KOPT-K1 (cell line): Measurements from ENCODE around the gene HOXD12.

Experiments
- H3K27ac ChIP-seq: fragments of 200-600 bp; sonication (generic); 2 replicates; pipeline ENCODE4 v1.5.1; 2016; ENCODE audit warnings: antibody characterized with exemption, mild to moderate bottlenecking, low read depth, low read length; ENCODE audit not compliant: poor library complexity, severe bottlenecking
- H3K36me3 ChIP-seq: fragments of 200-600 bp; sonication (generic); 2 replicates; pipeline ENCODE4 v1.5.1; 2017; ENCODE audit warnings: antibody characterized with exemption, mild to moderate bottlenecking, low read length, moderate library complexity; ENCODE audit not compliant: insufficient read depth
- H3K9me3 ChIP-seq: fragments of 200-600 bp; sonication (generic); 2 replicates; pipeline ENCODE4 v1.5.1; 2017; ENCODE audit warnings: antibody characterized with exemption, low read length, mild to moderate bottlenecking; ENCODE audit not compliant: insufficient read depth, poor library complexity, severe bottlenecking

The HOXD12 gene

DNA sequence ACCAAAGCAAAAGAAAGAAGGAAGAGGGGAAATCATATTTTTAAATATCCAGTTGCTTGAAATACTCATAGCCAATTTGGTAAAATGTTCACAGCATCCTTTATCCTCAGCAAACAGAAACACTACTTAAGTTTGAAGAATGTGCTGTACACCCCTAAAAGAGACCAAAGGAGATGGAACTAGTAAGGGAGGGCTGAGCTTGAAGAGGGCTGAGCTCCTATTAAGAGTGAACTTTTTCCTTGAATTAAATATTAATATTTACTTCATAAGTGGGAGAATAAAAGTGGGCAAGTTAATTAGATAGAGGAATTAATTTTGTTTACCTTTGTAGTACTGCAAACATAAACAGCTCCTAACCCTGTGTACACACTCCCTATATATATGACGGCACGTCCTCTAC, 22.8 kb upstream of the HOXD12 start:
- H3K36me3 ChIP-seq = no peaks in the 10 kb centered on the region
- H3K9me3 ChIP-seq = peaks cover 21% of the 10 kb centered on the region
- no peak overlapping the region for H3K27ac ChIP-seq

DNA sequence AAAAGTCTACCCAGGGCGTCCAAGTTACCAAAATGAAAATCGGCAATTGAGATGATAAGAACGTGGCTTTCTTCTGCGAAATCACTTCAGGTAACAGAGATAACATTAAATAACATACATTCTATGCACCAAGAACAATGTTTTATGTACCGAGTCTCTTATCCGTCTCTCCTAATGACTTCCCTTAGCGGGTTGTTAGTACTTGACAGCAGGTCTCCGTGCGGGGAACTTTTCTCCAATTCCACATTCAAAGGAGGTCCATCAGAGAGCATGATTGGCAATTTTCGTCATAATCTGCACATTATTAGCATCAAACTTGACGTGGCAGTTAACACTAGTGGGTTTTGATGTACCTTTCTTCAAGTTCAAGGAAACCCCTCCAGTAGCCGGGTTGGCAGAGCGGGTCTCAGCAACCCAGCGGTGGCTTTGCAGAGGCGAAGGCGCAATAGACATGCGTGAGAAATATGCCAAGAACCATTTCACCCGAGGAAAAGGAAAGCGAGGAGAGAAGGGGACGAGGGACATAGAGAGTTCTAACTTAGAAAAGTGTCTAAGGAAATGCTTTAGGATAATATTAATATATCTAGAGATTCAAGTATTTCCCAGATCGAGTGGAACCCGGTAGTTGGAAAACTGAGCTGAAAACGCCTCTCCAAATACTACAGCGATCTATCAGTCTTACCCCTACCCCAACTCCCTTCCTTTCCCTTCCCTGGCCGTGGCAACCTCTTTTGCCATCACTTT, 20.9 kb upstream of the HOXD12 start:
- no peak overlapping the region for H3K27ac ChIP-seq
- H3K36me3 ChIP-seq = no peaks in the 10 kb centered on the region
- peaks cover 14% of the 10 kb centered on the region for H3K9me3 ChIP-seq

DNA sequence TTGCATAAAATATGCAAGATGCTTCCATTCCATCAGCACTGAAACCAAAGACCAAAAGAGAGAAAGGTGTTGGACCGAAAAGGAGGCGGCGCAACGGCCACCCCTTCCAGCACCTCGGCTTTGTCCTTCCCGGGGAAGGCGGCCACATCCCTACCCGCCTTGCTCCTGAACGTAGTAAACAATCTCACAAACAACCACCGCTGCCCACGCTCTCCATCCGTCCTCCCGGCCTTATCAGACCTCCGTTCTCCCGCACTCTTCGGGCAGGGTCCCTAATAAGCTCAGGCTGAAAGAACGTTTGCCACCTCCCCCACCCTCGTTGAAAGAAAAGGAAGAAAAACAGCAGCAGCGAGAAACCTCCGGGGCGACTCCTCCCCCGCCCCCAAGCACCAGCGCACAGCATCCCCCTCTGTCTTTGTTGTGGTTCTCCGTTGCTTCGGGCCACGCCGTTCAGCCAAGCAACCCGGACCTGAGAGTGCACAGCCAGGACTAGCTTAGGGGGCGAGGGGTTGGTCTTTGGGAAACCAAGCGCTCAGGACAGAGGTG, 20.2 kb upstream of the HOXD12 start:
- peaks cover 14% of the 10 kb centered on the region for H3K9me3 ChIP-seq
- no peak overlapping the region for H3K27ac ChIP-seq

DNA sequence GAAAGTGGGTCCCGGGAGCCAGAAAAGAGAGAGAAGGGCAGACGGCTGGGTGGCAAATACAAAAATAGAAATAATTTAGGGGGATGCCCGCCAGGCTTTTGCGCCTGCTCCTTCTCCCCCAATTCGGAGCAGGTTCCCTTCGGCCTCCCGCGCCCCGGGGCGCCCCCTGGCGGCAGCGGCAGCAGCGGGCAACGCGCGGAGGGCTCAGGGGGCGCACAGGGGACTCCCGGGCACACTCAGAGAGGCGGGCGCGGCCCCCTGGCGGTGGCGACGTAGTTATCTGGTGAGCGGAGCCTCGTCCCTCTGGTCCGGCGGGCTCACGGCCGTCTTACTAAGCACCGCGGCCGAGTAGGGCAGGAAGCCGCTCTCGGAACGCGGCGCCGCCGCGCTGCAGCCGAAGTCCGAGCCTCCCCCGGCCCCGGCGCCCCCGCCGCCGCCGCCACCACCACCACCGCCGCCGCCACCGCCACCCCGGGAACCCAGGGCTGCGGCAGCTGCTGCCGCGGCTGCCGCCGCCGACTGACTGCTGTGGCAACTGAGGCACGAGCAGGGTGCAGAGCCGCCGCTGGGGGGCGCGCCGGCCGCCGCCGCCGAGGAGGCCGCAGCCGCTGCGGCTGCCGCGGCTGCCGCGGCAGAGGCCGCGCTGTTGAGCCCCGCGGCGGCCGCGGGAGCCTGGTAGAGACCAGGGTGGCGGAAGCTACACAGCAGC, 19.6 kb upstream of the HOXD12 start:
- Histone ChIP-seq H3K27ac (no peak overlapping the region), H3K36me3 (no peaks in the 10 kb centered on the region), H3K9me3 (peaks cover 14% of the 10 kb centered on the region)

More for the DNA sequence above, 20.2 kb upstream of the HOXD12 start:
- H3K36me3 ChIP-seq = no peaks in the 10 kb centered on the region

DNA sequence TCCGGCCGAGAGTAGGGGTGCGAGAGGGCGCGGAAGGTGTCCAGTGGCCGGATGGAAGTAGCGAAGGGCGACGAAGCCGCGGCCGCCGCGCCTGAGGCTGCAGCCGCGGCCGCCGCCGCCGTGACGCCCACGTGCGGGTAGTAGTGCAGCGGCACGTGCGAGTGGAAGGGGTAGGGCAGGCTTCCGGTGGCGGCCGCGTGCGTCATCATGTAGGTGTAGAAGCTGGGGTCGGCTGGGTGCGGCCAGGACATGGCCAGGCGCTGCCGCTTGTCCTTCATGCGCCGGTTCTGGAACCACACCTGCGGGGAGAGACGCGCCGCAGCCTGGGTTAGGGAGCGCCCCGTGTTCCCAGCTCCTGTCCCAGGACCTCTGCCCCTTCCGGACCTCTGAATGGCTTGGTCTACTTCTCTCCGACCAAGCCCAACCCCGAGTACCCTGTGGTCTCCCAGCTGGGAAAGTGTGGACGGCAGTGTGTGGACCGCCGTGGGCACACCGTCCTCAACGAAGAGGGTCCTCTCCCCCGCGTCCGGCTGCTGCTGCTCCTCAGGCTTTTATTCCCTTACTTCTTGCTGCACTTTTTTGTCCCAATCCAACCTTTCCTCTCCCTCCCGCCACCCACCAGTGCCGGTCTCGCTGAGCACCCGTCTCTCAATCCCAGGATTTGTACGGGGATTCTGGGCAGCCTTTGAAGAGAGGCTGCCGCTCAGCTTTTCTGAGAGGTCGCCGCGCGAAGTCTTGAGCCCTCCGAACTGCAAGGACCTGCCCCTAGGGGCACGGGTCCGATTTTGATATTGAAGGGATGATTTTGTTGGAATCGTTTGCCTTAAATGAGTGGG, 18.8 kb upstream of the HOXD12 start:
- Histone ChIP-seq H3K27ac (no peak overlapping the region), H3K36me3 (no peaks in the 10 kb centered on the region), H3K9me3 (peaks cover 14% of the 10 kb centered on the region)

DNA sequence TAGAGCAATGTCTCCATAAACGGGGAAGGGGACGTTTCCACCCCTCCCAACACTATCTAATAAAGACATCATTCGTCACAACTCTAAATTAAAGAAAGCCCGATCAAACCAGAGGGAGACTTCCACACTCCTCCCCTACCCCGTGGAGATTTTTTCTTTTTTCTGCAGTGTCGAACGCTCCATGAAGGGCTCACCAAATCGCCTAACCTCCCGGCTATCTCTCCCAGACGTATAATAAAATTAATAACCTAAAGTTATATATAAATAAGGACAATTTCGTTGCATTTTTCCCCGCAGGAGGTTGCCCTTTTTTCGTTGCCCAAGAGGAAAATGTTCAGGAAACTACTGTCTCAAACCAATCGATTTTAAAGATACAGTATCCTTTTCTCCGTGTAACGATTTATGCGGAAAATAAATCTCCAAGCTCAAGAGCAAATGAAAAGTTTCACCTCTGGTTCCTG, 18.2 kb upstream of the HOXD12 start:
- peaks cover 14% of the 10 kb centered on the region for H3K9me3 ChIP-seq
- no peaks in the 10 kb centered on the region for H3K36me3 ChIP-seq
- no peak overlapping the region for H3K27ac ChIP-seq

DNA sequence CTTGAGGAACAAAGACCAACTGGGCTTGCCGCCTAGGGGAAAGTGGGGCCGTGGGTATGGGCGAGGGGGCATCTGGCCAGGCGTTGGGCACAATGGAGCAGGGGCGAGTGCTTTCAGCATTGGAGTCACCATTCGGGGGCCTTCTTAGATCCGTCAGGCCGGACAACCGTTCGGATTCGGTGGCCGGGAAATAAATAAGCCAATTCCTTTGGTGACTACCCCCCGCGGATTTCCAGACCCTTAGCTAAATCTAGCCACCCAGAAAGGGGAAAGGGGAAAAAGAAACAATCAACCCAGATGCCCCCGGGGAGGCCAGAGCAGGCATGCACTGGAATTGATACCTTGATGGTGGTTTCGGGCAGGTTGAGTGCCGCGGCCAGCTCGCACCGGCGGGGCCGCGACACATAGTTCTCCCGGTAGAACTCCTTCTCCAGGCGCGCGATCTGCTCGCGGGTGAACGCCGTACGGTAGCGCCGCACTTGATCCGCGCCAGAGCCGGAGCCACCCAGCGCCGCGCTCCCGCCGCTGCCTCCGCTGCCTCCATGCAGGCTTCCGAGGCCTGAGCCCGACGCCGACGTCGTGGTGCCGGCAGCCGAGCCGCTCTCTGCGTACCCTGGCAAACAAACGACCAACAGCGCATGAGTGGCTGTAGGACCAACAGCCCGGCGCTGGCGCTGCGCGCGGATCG, 17.6 kb upstream of the HOXD12 start:
- H3K9me3 ChIP-seq = peaks cover 14% of the 10 kb centered on the region
- no peaks in the 10 kb centered on the region for H3K36me3 ChIP-seq
- H3K27ac ChIP-seq = no peak overlapping the region

DNA sequence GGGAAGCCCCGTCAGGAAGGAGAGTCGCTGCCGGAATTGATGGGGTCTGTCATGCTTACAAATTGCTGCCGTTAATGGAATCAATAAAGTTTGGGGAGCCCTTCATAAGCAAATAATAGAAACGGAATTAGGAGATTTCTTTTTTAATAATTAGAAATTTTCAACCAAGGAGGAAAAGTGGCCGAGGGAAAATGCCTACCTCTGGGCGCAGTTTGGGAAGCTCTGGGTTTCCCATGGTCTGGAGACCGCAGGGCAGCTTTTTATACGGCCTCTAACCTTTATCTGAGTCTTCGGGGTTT, 17.1 kb upstream of the HOXD12 start:
- no peaks in the 10 kb centered on the region for H3K36me3 ChIP-seq
- no peak overlapping the region for H3K27ac ChIP-seq
- H3K9me3 ChIP-seq = peaks cover 14% of the 10 kb centered on the region

DNA sequence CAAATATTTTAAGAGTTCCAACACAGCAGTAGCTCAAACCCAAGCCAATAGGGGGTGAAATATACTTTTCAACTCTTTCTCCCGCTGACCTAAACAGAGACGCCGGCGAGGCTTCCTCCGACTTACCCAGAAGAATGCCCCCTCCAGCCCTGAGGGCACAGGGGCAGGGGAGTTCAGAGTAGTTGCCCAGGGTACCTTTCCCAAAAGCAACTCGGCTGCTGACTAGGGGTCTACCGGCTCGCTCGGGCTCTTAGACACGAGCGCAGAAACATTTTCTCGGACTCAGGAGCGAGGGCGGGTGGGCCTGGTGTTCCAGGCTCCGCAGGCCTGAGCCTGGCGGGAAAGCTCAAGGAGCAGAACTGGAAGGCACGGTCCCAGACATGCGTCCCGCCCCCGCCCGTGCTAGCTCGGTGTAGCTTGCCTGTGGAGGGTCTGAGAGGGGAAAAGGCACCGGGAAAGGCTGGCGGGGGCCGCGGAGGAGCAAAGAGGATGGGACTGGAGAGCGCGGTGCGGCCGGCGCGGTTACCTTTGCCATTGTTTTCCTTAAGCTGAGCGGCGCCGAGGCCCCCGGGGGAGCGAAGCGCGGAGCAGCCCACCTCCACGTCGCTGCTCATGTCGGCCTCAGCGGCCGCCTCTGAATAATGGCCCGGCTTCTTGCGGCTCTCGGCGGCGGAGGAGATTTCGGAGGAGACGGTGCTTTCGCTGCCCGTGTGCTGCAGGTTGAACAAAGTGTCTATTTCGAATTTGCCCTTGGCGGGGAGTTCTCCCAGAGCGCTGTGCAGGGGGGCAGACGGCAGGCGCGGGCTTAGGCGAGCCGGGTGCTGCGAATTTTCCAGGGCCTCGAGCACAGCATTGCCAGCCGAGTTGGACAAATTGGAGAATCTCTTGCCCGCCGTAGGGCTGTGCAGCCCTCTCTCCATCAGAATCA, 16.5 kb upstream of the HOXD12 start:
- peaks cover 14% of the 10 kb centered on the region for H3K9me3 ChIP-seq
- no peaks in the 10 kb centered on the region for H3K36me3 ChIP-seq
- no peak overlapping the region for H3K27ac ChIP-seq

DNA sequence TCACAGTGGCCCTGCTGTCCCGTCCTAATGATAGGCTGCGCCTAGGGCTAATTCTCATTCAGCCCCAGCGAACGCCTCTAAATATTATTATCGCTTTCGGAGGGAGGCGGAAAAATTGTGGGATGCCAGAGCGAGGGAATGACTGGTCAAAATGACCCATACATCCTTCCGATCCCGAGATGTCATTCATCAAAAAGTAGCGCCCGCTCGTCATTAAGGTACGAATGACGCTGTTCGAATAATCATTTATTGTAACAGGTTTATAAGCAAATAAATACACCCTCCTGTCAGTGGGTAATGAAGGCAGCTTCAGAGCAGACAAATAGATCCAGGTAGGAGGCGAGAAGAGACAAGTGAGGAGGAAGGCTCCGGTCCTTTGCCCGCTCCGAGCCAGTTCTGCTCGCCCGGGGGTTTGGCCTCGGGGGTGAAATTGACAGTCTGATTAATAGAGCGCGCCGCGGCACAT, 15.8 kb upstream of the HOXD12 start, which contains the start of gene EVX2:
EVX2 (minus strand) TSS at position 167 of the 466 bp plus-strand sequence. CDS start 186 bp downstream, outside the sequence.
- peaks cover 9% of the 10 kb centered on the region for H3K9me3 ChIP-seq
- H3K27ac ChIP-seq = no peak within 1 kb of the TSS
- no peaks in the 10 kb centered on the region for H3K36me3 ChIP-seq

DNA sequence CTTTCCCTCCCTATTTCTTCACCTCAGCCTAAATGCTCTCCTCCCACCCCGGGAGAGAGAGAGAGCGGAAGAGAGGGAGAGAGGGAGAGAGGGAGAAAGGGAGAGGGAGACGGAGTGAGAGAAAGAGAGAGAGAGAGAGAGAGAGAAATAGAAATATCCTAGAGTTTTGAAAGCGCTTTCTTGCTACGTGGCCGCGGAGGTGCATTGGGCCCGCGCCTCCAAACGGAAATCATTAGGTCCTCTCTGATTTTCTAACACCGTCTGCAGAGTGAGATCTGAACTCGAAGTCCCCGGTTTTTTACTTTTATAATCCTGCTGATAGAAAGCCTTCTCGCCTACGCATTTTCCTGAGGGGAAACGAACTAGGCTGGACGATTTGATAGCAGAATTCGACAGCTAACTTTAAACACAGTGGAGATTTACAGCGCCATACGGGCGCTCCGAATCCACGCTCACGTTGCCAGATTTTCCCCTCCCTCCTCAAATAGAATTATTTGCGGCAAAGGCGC, 14.9 kb upstream of the HOXD12 start:
- H3K36me3 ChIP-seq = no peaks in the 10 kb centered on the region
- peaks cover 2% of the 10 kb centered on the region for H3K9me3 ChIP-seq
- no peak overlapping the region for H3K27ac ChIP-seq

DNA sequence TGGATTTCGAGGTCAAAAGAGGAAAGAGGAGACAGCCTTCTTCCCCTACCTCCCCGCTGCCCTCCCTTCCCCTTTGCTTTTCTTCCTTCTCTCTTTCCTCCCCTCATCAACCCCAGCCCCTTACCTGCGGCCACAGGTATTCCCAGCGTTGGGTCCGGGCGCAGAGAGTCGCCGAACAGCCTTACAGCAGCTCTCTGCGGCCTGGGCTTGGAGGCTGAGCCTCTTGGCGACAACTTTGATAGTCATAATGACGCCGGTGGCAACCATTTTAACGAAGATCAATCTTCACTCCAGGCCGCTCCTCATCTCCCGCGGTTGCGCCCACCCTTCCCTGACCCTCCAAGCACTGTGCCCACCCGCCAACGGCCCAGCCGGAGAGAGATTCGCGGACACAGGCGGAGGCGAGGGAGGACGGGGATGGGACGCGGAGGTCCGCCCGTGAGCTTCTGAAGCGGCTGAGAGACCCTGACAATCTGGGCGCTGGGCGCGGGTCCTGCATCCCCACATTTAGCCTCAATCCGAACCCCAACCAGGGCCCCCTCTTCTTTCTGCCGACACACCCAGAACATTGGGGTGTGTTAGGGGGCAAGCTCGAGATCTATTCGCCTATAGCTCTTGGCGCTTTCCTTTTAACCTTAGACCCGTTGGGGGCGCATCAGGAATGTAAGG, 14.3 kb upstream of the HOXD12 start:
- no peaks in the 10 kb centered on the region for H3K36me3 ChIP-seq
- H3K27ac ChIP-seq = no peak overlapping the region
- no peaks in the 10 kb centered on the region for H3K9me3 ChIP-seq
